Endothelial cell of umbilical vein (primary cell): ENCODE results near the gene SLCO3A1.

Experiments
- EZH2 ChIP-seq: IDR thresholded peaks from 2 replicates; pipeline ENCODE4 v1.6.1; 2012; ENCODE audit warnings: borderline replicate concordance, low read depth, mild to moderate bottlenecking, moderate library complexity, low read length, inconsistent platforms; ENCODE audit not compliant: severe bottlenecking
- POLR2A ChIP-seq: IDR thresholded peaks from 2 replicates; pipeline ENCODE4 v1.6.1; 2012; ENCODE audit warnings: low read depth, mild to moderate bottlenecking, control low read depth, low read length
- POLR2AphosphoS5 ChIP-seq: IDR thresholded peaks from 2 replicates; pipeline ENCODE4 v1.6.1; 2012; ENCODE audit warnings: low read depth, mild to moderate bottlenecking, control low read depth, low read length, moderate library complexity; ENCODE audit not compliant: insufficient read depth
- TF ChIP-seq, protein P1 (sequence below), 2 donors: IDR thresholded peaks; 1 replicate in 1 of 2; 2 replicates in 1 of 2; pipeline ENCODE4 v1.5.1; 2011; ENCODE audit warnings: low read length in 2 of 2, mild to moderate bottlenecking in 2 of 2, moderate library complexity in 2 of 2, control low read depth in 1 of 2, inconsistent platforms in 1 of 2, low read depth in 1 of 2; ENCODE audit not compliant: insufficient read depth in 1 of 2; ENCODE audit errors: extremely low read depth in 1 of 2

- TF ChIP-seq, protein P1, sequence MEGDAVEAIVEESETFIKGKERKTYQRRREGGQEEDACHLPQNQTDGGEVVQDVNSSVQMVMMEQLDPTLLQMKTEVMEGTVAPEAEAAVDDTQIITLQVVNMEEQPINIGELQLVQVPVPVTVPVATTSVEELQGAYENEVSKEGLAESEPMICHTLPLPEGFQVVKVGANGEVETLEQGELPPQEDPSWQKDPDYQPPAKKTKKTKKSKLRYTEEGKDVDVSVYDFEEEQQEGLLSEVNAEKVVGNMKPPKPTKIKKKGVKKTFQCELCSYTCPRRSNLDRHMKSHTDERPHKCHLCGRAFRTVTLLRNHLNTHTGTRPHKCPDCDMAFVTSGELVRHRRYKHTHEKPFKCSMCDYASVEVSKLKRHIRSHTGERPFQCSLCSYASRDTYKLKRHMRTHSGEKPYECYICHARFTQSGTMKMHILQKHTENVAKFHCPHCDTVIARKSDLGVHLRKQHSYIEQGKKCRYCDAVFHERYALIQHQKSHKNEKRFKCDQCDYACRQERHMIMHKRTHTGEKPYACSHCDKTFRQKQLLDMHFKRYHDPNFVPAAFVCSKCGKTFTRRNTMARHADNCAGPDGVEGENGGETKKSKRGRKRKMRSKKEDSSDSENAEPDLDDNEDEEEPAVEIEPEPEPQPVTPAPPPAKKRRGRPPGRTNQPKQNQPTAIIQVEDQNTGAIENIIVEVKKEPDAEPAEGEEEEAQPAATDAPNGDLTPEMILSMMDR (IDR thresholded peaks at IDR 0.05; ENCODE audit: extremely low read depth in 1 of 2, insufficient read depth in 1 of 2, low read depth in 1 of 2, low read length in 2 of 2) = no peak
- no peak for TF ChIP-seq POLR2AphosphoS5
- TF ChIP-seq POLR2A = no peak
- TF ChIP-seq EZH2 = no peak
Observed at GRCh38 chr15:91896341-91897055, 43.0 kb downstream of the SLCO3A1 start.
